Uterus (tissue), 2 donors: ENCODE results near the gene TJP3.

Experiments
- CTCF ChIP-seq, 4 experiments: fragments of 200-600 bp in 2 of 4; fragments of 450-650 bp in 2 of 4; sonication (generic) in 2 of 4; IDR thresholded peaks; one replicate each; pipeline ENCODE4 v1.5.1; 2016 to 2019; ENCODE audit warnings: antibody characterized with exemption in 4 of 4, mild to moderate bottlenecking in 2 of 4, moderate library complexity in 1 of 4
- POLR2A ChIP-seq, 2 donors: fragments of 450-650 bp; IDR thresholded peaks; one replicate each; pipeline ENCODE4 v1.6.1; 2016; ENCODE audit warnings: antibody characterized with exemption in 2 of 2, mild to moderate bottlenecking in 1 of 2, moderate library complexity in 1 of 2

- TF ChIP-seq POLR2A (IDR thresholded peaks at IDR 0.05) (no peak), CTCF (IDR thresholded peaks at IDR 0.05) (no peak)
These were observed 40.8 kb downstream of the TJP3 start for GRCh38 chr19:3748965-3749364.
